K562 (cell line): Measurements from ENCODE around the gene SLC28A1. TPM values are rescaled to one million over a fixed set of nuclear protein-coding genes. Genes with fewer than 3 reads are reported as not detected.

ENCODE experiments used
- BRD4 ChIP-seq: fragments of 200-600 bp; sonication (generic); IDR thresholded peaks from 2 replicates; pipeline ENCODE4 v1.6.1; 2017; ENCODE audit warnings: inconsistent platforms
- CCAR2 ChIP-seq: fragments of 200-400 bp; formaldehyde crosslinking; IDR thresholded peaks from 2 replicates; pipeline ENCODE4 v1.6.1; 2017; ENCODE audit warnings: mild to moderate bottlenecking, low read depth, low read length
- CREB5 ChIP-seq: fragments of 250-450 bp; sonication (Bioruptor Pico); IDR thresholded peaks from 2 replicates; pipeline ENCODE4 v1.5.0; 2020; ENCODE audit warnings: mild to moderate bottlenecking
- FUS ChIP-seq: fragments of 200-400 bp; formaldehyde crosslinking; optimal IDR thresholded peaks from 2 replicates; pipeline ENCODE3; 2017; ENCODE audit warnings: low read depth, low read length
- KAT7 ChIP-seq: sonication (generic); formaldehyde crosslinking; IDR thresholded peaks from 2 replicates; pipeline ENCODE4 v1.8.0; 2022; ENCODE audit warnings: missing genetic modification reagents, mild to moderate bottlenecking, borderline replicate concordance
- MAFG ChIP-seq: fragments of 450-650 bp; conservative IDR thresholded peaks from 2 replicates; pipeline ENCODE4 v1.6.1; 2016; ENCODE audit warnings: missing genetic modification characterization, missing compliant biosample characterization
- YY1 ChIP-seq, 3 experiments: IDR thresholded peaks; 2 replicates each; pipeline ENCODE4 v1.6.1; 2011; ENCODE audit warnings: low read length in 2 of 3, mild to moderate bottlenecking in 2 of 3, moderate library complexity in 2 of 3, borderline replicate concordance in 1 of 3, control low read depth in 1 of 3, low read depth in 1 of 3; ENCODE audit not compliant: insufficient read depth in 3 of 3, insufficient replicate concordance in 2 of 3, control insufficient read depth in 1 of 3, insufficient read length in 1 of 3; ENCODE audit errors: extremely low read depth in 1 of 3
- polyA plus RNA-seq, 8 experiments: library from polyadenylated mRNA; depleted of rRNA in 4 of 8; stranded (reverse) in 5 of 8; unstranded in 3 of 8; fragments of >200 nt; fragmentation: Nextera tagmentation in 2 of 8; fragmentation: Illumina TruSeq in 1 of 8; extraction: Ambion mirVana in 2 of 8; extraction: Trizol in 1 of 8; gene quantifications; 2 replicates each; pipeline versions ENCODE4 v1.2.1 to v1.2.3, GENCODE V29; 2011 to 2014; ENCODE audit warnings: inconsistent platforms in 1 of 8, missing spikeins in 1 of 8
- total RNA-seq, 7 experiments: library from RNA; depleted of rRNA in 6 of 7; stranded (reverse); fragments of >200 nt in 6 of 7; fragmentation: Illumina TruSeq in 2 of 7; extraction: Trizol in 2 of 7; gene quantifications; 2 replicates each; pipeline versions ENCODE4 v1.2.1 to v1.2.3, GENCODE V29; 2011 to 2021; ENCODE audit warnings: low replicate concordance in 1 of 7

The SLC28A1 gene
- total and polyA plus RNA-seq, 9 of the 15 experiments (the other 6 are each of a cell fraction or from before 2014, with no cell fraction given) = 0.04 TPM; not detected in 8

DNA sequence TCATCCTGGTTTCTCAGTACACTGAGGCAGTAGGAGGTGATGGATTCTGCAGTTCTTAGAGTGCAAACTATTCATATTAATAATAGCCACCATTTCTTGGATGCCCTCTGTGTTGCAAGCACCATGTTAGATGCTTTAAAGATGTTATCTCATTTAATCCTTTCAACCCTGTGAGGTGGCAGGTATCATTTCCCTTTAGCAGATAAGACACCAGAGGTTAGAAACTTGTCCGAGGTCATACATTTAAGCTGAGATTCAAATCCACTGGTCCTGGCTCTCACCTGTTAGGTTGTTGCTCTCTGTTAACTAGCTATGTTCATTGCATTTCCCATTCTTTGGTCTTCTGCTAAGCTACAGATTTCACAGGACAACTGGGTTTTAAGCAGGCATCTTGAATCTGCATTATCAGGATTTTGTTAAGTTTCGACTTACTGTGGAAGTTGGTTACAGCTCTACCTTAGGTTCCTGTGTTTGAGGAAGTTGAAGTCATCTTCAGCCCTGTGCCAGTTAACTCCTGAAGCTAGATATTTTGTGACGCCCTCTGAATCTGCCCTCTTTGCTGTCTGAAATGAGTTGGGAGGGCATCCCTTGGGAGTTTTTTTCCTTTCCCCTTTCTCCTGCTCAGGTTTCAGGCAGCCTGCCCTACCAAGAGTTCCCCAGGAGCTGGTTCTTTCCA, 103.6 kb downstream of the SLC28A1 start (continued):
- no peak for TF ChIP-seq CREB5
- TF ChIP-seq KAT7 = no peak
- TF ChIP-seq FUS = no peak
- no peak for TF ChIP-seq MAFG (tag)
- TF ChIP-seq YY1 (IDR thresholded peaks at IDR 0.05; ENCODE audit: borderline replicate concordance in 1 of 3, control insufficient read depth in 1 of 3, extremely low read depth in 1 of 3, insufficient read depth in 3 of 3, insufficient read length in 1 of 3, insufficient replicate concordance in 2 of 3, low read depth in 1 of 3, low read length in 2 of 3) = no peak
- TF ChIP-seq CCAR2 = no peak
- no peak for TF ChIP-seq BRD4
